GM10248 (cell line): ENCODE measurements around the gene EHD4.

Experiments
- CTCF ChIA-PET: fragments of 300-600 bp; sonication (Branson Sonifier 250); formaldehyde crosslinking; extraction: SDS; loops from one replicate; lab custom pipeline; 2021; ENCODE audit warnings: antibody characterized with exemption; lab: Yijun Ruan, JAX
- POLR2A ChIA-PET: fragments of 350-650 bp; sonication (Branson Sonifier 250); formaldehyde crosslinking; extraction: SDS; loops from one replicate; lab custom pipeline; 2020; ENCODE audit warnings: antibody characterized with exemption; lab: Yijun Ruan, JAX
- DNase-seq: peaks from one replicate; pipeline ENCODE4 v3.0.0; 2012; ENCODE audit errors: extremely low spot score
- TF ChIP-seq, protein P1 (sequence below): IDR thresholded peaks from 2 replicates; pipeline ENCODE4 v1.5.1; 2012; ENCODE audit warnings: mild to moderate bottlenecking, low read depth; ENCODE audit errors: extremely low read depth, missing control alignments, control extremely low read depth

EHD4 gene

GRCh38 chr15:41965441-41966413 lies 6.6 kb downstream of the EHD4 start:
- TF ChIP-seq, protein P1, sequence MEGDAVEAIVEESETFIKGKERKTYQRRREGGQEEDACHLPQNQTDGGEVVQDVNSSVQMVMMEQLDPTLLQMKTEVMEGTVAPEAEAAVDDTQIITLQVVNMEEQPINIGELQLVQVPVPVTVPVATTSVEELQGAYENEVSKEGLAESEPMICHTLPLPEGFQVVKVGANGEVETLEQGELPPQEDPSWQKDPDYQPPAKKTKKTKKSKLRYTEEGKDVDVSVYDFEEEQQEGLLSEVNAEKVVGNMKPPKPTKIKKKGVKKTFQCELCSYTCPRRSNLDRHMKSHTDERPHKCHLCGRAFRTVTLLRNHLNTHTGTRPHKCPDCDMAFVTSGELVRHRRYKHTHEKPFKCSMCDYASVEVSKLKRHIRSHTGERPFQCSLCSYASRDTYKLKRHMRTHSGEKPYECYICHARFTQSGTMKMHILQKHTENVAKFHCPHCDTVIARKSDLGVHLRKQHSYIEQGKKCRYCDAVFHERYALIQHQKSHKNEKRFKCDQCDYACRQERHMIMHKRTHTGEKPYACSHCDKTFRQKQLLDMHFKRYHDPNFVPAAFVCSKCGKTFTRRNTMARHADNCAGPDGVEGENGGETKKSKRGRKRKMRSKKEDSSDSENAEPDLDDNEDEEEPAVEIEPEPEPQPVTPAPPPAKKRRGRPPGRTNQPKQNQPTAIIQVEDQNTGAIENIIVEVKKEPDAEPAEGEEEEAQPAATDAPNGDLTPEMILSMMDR = no peak
- POLR2A ChIA-PET = interaction anchor here (0.6 to 1.0 kb wide), 2 partner anchors 8 to 1165 kb away, joined by 3 to 4 read pairs; no protein-coding TSS in a partner anchor
- DNase-seq = no peak
- CTCF ChIA-PET = interaction anchor here (0.7 to 1.9 kb wide), 2 partner anchors 10 to 13 kb away, joined by 3 to 11 read pairs; no protein-coding TSS in a partner anchor

GRCh38 chr15:41961595-41962202 lies 10.7 kb downstream of the EHD4 start:
- ChIA-PET POLR2A (interaction anchor here (1.3 kb wide), 1 partner anchor 11 kb away, joined by 4 read pairs; the partner anchor contains the start of gene EHD4), CTCF (interaction anchor here (1.0 to 2.8 kb wide), 3 partner anchors 10 to 56 kb away, joined by 3 to 14 read pairs (median 5); partner anchors contain the start of gene EHD4)
- DNase-seq = no peak
- TF ChIP-seq, protein P1 = no peak

DNA sequence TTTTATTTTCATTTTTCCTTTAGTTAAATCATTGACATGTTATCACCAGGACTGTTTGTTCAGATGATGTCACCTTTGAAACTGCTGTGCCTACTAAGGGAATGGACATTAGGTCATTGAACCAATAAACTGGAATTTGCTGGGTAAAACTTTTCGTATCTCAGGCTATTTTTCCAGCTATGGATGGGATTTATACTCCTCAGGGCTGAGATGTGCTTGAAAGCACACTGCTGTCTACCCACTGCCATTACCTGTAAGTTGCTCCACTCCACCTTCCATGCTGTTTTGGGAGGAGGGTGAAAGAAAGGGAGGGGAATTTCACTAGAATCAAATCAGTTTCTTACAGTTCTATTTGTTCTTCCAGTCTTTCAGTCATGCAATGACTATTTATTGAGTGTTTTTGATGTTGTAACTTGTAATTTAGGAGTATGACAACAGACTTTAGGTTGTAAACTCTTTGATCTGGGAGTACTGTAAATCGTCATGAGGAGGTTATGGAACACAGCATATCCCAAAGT lies 11.3 kb downstream of the EHD4 start:
- TF ChIP-seq, protein P1 = no peak
- DNase-seq = no peak
- POLR2A ChIA-PET = no interaction called here
- CTCF ChIA-PET = interaction anchor here (1.0 to 2.8 kb wide), 5 partner anchors 10 to 56 kb away, joined by 3 to 14 read pairs (median 4); partner anchors contain the start of gene EHD4

DNA sequence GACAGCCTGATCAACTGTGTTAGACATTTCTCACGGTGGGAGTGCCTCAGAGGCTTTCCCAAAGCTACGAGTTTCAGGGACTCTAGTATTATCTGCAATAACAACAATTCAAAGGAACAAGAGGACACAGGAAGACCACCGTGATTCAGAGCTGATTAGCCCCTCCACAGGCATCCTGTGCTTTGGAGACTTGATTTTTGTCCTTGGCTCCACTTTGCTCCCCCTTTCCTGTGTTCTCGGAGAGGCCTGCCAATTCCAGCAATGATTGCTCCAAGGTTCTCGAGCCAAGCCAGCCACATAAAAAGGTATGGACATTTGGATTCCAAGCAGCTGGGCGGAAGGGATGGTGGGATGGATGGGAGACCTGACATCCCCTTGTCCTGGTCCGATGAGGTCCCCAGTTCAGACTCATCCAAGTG lies 14.3 kb downstream of the EHD4 start:
- ChIA-PET CTCF (interaction anchor here (0.8 to 1.8 kb wide), 6 partner anchors 12 to 185 kb away, joined by 3 to 6 read pairs (median 5); partner anchors contain the start of gene EHD4), POLR2A (interaction anchor here (0.9 to 1.0 kb wide), 2 partner anchors 9 to 23 kb away, joined by 3 to 5 read pairs; no protein-coding TSS in a partner anchor)
- DNase-seq = no peak
- TF ChIP-seq, protein P1 = no peak

- CTCF ChIA-PET = interaction anchor here (1.1 to 1.8 kb wide), 6 partner anchors 13 to 42 kb away, joined by 3 to 6 read pairs (median 5); partner anchors contain the start of gene EHD4
- DNase-seq = peak; percentile 59
- POLR2A ChIA-PET = interaction anchor here (0.9 to 1.0 kb wide), 2 partner anchors 9 to 13 kb away, joined by 3 to 4 read pairs; no protein-coding TSS in a partner anchor
- TF ChIP-seq, protein P1 = no peak
Observed at GRCh38 chr15:41957021-41957897, 15.1 kb downstream of the EHD4 start.
